ENCODE results near the gene ASMTL.
A peak's percentile ranks its signal among the peaks of the same experiment; 100 is the strongest.

- TF ChIP-seq EZH2phosphoT487 (IDR thresholded peaks at IDR 0.05; ENCODE audit: unreplicated experiment) (no peak), CTCF (conservative IDR thresholded peaks at IDR 0.05; ENCODE audit: low read depth in 2 of 2) (no peak), POLR2AphosphoS5 (IDR thresholded peaks at IDR 0.05; ENCODE audit: low read depth) (peak; percentile 19), EZH2 (IDR thresholded peaks at IDR 0.05; ENCODE audit: low read depth, unreplicated experiment) (no peak), JUNB (IDR thresholded peaks at IDR 0.05; ENCODE audit: unreplicated experiment) (no peak), REST (IDR thresholded peaks at IDR 0.05; ENCODE audit: unreplicated experiment) (no peak), STAT1 (IDR thresholded peaks at IDR 0.05; ENCODE audit: unreplicated experiment) (no peak), ZNF462 (CRISPR knock-in tag; IDR thresholded peaks at IDR 0.05) (no peak)
Measured at GRCh38 chrX:1401611-1402430, 50.9 kb downstream of the ASMTL start.

All from GM23338 (cell line).